Hematopoietic multipotent progenitor cell treated with erythropoietin and hydrocortisone succinate and interleukin-3 and kit ligand, for 4 days (in vitro differentiated cells): ENCODE measurements around the gene COLEC12.

Experiments
- DNase-seq: peaks from one replicate; pipeline ENCODE4 v3.0.0-alpha.2; 2015

Gene COLEC12

DNA sequence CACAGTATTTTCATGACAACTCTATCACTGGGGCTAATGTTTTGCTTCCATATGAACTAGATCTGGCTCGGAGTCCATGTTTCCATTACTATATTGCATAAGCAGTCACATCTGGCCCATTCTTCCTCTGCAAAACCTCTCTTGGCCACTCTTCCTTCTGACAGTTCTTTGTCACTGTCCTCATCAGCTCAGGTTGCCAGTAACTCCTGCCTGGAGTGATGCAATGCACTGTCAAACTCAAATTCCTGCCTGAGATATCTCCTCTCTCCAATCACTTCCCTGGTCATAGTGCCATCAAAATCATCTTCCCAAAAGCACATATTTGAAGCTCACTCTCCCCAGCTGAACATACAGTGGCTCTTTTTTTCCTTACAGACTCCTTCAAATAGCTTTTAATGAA, 66.1 kb downstream of the COLEC12 start:
- DNase-seq, result peak; percentile 18

DNA sequence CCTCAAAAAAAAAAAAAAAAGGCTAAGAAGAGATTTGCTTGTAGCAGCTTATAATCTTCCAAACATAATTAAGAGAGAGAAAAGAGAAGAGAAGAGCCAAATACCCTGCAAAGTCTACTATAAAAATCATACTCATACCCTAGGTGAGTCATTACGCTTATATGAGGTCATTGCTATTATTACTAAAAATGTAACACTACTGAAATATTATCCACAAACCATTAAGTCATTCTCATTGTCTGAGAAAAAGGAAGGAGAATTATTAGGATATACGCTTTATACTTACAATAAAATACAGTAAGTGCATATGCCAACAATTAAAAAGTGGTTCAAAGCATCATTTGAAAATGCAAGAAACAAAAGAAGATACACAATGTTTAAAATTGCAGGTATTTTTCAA, 66.5 kb downstream of the COLEC12 start:
- DNase-seq, result no peak

DNA sequence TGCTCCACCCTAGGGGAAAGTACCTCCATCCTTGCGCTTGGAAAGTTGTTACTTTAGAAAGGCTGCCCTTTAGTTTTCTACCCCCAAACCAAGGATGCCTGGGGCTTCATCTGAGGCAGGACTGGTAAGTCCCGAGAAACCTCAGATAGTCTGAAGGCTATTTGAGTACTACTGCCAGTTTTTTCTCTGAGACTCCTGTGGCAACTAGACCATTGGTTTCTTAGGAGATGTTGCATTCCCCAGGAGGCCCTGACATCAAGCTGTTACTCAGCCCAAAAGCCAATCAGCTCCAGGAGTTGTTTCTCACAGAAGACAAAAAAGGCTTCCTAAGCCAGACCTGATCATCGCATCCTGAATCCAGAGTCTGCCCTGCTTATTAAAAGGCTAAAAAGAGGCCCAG, 67.2 kb downstream of the COLEC12 start:
- no peak for DNase-seq

DNA sequence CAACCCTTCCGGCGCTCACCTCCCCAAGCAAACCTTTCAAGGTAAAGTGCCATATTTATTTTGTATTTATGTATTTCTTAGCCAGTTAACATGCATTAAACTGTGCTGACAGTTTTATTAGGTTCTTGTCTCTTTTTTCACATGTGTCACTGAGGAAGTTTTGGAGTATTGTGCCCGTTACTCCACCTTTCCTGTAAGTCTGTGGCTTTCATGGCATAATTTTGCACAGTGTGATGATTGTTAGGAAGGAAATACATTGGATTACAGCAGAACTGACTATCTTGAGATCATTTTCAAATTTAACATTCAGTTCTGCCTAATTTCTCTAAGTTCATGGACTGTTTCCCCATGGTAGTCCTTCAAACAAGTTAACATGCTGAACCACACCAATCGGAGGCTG, 67.7 kb downstream of the COLEC12 start:
- DNase-seq, result no peak

DNA sequence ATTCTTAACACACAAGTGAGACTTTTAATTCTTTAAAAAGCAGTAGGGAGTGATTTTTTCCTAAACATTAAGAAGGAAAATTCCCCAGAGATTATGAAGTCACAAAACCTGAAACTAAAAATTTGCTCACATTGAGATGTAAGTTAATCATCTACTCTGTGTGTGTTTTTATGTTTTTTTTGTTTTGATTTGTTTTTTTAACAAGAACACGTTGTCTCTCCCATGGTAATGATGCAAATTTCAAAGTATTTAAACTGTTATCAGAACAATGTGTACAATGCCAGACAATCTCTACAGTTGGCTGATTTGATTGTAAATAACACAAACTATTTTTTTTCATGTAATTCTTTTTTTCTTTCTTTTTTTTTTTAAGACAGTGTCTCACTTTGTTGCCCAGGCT, 71.5 kb downstream of the COLEC12 start:
- no peak for DNase-seq

DNA sequence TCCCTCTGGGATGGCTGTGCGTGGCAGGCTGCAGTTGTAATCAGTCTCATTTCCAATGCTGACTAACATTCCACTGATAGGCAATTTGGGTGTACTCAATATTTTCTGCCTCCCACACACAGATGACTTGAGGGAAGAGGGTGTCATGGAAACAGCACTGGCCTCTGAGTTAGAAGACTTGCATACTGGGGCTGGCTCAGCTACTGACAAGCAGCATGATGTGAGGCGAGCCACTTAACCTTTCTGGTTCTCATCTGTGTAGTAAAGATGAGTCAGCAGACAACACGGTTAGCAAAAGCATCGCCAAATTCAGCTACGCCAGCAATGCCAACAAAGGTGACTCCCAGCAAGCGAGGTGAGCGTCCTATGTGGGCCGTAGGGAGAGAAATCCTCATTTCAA, 73.5 kb downstream of the COLEC12 start:
- no peak for DNase-seq

DNA sequence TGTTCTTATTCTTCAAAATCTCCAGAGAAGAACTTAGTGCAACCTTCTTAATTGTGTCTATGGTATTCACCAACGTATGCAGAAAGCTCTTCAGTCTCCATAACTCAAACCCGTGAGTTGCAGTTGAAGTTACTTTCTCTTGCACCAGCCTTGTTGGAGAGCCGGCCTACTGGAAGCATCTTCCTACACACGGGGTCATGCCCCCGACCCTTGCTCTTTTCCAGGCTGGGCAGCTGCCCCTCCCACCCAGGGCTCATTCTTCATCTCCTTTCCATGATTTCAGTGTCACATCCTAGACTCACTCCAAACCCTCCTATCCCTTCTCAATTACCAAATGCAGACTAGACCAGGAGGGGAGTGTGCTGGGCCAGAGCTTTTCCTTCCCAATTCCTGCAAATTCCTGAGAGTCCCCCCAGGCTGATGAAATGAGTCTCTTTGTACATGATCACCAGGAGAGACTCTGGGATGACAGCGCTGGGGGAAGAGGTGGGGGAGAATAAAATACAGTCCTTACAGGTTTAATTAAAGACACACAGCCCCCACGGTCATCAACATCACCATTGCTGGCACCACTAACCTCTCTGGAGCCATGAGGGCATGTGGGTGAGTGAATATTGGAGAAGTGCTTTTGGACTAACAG, 75.3 kb downstream of the COLEC12 start:
- DNase-seq, result no peak

DNA sequence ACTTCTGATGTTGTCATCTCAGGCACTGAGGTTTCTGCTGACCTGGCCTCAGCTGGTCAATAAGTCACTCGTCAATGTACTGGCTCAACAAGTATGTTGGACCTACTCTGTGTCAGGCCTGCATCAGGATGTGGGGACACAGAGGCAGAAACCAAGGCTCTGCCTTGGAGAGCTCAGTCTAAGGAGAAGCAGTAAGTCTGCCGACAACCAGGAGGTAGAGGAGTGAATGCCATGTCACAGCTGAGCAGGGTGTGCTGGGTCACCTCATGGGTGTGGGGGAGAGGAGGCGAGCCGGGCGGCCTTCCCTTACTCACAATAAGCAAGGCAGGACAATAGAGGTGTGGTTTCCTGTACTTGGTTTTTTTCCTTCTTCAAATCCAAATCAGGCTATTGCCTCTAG, 75.8 kb downstream of the COLEC12 start:
- DNase-seq, result no peak

DNA sequence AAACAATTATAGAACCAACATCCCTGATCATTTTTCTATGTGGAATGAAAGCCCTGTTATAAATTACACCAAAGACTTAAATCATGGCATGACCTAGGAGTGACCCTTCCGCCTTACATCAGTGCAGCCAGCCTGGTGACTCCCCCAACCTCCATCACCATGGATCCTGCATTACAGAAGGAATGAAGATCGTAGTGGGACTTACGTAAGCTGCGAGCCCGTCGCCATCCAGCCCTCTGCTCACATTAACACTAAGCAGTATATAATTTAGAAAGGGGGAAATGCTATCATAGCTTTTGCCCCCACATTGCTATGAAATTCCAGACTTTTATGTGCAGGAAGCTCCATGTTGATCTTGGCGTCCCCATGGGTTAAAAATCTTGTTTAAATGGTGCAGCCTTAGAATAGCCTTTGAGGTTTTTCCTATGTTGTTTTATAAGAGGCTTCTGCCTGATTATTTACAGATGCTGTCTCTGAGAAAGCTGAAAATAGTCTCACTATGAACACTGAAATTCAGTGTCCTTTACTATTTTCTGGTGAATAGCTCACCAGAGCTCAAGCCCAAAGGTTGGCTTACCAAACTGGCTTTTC, 76.3 kb downstream of the COLEC12 start:
- no peak for DNase-seq

DNA sequence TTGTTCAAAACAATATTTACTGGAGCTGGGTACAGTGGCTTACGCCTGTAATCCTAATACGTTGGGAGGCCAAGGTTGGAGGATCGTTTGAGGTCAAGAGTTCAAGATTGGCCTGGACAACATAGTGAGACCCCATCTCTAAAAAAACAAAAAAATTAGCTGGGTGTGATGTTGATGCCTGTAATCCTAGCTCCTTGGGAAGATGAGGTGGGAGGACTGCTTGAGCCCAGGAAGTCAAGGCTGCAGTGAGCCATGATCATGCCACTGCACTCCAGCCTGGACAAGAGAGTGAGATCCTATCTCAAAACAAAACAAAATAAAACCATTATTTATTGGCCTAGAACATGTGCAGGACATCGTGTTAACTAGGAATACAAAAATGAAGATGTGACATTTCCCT, 77.5 kb downstream of the COLEC12 start:
- DNase-seq, result no peak

DNA sequence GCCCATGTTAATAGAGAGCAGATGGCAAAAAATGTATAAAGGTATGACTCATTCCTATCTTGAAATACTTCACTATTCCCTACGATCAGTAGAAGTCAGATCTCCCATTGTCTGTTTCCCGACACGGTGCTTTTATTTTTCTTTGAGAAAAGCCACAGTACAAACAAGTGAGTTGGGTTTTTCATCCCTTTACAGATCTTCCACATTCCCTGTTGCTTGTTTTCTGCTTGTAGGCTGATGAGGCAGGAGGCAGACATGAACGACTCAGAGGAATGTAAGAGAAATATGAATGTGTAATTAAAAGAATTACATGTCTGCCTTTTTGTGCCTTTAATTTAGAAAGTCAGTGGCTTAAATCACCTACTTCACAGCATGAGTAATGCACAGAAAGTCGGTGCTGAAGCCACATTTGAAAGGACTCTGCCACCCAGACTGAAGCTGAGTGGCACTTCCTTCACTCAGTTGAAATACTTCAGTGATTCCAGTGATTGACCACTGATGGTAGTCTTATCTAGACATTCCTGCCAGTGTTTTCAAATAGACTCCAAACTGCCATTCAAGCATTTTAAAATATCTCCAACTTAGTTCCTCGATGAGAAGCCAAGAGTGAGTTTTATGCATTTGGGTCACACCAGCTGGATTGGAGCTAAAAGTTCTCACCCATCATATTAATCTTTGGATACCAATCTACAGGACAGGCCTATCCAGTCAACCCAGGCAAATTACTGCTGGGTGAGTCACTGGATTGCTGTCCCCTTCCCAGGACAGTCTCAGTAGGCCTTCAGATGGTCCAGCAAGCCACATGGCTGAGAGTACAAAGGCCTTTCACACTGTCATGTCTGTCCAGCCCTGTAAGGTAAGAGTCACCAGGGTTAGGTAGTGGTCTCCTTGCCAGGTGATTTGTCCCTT, 79.0 kb downstream of the COLEC12 start:
- DNase-seq, result no peak

DNA sequence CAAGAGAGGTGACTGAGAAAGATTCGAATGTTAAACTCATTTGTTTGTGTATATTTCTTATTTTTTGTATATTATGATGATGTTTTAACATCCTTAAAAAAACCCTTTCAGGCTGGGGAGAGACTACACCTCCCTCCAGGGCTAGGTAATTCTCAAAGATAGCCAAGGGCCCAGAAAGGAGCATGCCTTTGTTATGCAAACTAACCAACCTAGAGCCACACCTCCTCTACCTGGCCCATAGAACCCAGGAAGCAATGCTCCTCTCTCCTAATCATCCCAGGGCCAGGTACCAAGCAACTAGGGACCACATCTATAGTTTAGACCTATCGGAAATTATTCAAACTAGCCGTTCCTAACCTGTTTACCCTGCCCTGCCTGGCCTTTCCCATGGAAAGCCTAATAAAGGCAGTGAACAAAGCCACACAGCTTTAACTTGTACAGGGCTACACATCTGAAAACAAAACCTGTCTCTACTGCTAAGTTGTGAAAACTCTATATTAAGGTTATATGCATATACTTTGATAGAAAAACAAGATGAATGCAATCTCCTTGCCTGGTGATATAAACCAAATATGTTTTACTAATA, 79.7 kb downstream of the COLEC12 start:
- DNase-seq, result no peak

DNA sequence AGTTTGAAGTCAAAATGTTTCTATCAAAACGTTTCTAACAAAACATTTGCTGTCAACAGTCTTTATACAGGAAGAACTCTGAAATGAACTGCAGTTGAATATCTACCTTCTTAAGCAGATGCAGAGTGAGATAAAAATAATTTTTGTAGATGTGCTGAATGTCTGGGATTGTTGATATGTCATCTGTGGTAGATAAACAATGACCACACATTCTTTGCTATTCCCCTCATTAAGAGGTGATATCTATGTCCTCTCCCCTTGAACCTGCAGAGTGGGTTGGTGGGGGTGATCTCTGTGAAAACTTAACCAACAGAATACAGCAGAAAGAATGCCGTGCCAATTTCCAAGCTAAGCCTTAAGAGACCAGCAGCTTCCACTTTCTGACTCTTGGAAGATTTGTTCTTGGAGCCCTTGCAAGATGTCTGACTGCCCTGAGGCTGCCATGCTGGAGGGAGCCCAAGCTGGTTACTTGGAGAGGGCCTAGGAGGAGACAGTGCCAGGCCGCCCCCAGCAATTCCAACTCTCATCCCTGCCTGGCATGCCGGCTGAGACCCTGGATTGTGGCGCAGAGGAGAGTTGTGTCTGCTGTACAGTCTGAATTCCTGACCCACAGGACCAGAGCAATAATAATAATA, 80.8 kb downstream of the COLEC12 start:
- peak; percentile 26 for DNase-seq

DNA sequence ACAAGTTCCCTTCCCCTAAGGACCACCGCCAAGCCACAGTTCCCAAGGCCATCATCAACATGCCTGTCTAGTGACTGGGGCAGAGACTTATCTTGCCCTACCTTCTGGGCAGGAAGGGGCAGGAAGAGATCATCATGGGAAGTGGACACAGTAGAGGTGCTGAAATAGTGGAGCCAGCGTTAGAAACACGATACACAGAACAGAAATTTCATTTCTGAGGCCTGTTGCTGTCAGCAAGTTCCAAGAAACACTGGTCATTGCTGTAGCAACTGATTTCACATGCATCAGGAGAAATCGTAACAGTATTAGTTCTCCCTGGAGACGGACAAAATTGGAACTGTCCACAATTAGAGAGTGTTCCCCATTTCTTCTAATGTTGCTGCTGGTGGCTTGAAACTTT, 83.0 kb downstream of the COLEC12 start:
- peak; percentile 64 for DNase-seq

DNA sequence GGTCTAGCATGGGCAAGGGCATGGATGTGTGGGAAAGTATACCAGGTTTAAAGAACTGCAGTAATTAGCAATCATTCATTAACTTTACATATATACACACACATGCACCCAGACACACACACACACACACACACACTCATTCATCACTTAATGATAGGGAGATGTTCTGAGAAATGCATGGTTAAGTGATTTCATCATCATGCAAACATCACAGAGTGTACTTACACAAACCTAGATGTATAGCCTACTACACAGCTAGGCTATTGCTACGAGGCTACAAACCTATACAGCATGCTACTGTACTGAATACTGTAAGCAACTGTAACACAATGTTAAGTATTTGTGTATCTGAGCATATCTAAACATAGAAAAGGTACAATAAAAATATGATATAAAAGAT, 83.6 kb downstream of the COLEC12 start:
- DNase-seq, result no peak

DNA sequence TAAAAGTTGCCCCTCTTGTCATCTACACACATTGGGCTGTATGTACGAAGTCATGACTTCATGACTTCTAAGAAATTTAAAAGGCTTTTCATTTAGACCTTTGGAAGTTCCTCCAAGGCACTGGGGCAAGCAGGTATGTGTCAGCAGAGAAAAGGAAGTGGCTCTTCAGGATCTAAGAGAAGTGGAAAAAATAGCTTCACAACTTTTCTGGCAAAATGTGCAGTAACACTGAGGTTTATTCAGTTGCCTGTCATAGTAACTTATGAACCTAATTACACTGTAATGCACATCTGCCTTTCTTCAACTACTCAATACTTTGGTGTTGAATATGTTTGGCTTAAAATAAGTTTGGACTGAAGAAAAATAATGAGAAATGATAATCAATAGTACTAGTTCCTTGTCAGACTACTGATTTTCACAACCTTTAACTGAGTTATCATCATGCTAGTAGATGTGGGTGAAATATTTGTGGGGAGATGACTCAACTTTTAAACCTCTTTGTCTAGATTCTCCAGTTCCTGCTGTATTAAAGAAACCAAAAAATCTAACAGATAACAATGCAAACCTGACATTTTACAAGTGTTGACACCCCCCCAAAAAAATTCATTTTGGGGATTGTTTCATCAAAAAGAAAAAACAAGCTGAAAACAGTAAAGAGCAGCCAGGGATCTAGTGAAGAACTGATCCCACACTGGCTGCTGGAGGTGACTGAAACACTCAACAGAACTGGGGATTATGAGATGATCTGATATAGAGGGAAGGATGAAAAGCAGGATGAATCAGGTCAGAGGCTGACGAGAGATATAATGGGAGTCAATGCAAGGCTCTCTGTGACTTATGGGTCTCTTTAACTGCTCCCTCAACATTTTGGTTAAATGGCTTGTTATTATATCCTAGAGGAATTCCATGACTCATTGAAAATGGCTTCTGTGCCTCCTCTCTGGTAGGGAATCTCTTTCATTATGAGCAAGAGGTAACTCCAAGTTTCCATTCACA, 84.6 kb downstream of the COLEC12 start:
- DNase-seq, result no peak

DNA sequence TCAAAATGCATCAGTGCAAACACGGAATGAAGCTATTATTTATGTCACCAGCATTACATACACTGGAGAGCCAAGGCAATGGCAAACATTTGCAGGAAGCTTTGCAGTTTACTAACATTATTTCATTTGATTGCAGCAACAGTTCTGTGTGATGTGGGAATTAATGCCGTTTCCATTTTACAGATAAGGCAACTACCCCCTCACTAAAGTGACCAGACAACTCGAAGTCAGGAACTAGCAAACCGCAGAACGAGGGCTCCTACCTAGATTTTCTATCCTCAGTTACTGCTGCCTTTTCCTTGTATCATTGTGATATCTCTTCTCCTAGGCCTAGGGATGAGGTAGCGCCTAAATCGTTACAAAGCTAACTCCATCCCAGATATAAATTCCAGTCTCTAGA, 85.5 kb downstream of the COLEC12 start:
- DNase-seq, result no peak

DNA sequence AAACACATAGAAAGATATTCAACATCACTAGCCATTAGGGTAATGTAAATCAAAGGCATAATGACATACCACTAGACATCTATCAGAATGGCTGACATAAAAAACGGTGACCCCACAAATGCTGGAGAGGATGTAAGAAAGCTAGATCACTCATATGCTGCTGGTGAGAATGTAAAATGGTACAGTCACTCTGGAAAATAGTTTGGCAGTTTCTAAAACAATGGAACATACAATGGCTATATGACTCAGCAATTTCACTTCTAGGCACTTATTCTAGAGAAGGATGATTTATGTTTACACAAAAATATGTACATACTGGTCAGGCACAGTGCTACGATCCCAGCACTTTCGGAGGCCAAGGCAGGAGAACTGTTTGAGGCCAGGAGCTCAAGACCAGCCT, 87.3 kb downstream of the COLEC12 start:
- peak; percentile 20 for DNase-seq

DNA sequence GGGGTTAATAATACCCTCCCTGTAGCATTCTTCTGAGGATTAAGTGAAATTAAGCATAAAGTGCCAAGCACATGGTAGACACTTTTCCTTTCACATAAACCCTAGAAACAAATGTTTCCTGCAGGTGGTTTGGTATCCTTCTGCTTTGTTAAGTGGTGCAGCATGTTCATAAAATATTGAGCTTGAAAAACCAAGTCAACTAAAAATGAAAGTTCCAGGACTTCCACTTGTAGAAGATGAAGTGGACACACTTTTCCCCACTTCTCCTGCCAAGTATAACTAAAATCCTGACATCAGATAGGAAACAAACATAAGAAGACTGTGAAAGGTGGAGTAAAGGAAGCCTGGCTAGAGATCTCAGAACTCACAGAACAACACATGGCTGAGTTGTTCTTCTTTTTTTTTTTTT, 90.5 kb downstream of the COLEC12 start:
- DNase-seq, result no peak

DNA sequence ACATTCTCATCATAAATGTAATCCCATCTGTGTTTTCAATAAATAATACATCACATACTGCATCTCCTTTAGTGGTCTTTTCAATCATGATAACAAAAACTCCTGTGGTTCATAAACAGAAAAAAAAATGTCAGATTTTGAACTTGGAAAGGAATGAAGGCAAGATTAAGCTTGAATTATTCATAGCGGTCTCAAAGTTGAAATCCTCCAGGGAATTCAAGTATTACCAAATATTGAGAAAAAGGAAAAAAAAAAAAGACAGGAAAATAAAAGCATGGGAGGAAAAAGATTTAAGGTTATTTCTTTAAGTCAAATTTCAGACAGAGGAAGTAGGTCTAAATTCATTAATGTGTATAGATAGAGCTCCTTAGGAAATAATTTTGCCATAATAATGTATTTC, 92.1 kb downstream of the COLEC12 start:
- no peak for DNase-seq

DNA sequence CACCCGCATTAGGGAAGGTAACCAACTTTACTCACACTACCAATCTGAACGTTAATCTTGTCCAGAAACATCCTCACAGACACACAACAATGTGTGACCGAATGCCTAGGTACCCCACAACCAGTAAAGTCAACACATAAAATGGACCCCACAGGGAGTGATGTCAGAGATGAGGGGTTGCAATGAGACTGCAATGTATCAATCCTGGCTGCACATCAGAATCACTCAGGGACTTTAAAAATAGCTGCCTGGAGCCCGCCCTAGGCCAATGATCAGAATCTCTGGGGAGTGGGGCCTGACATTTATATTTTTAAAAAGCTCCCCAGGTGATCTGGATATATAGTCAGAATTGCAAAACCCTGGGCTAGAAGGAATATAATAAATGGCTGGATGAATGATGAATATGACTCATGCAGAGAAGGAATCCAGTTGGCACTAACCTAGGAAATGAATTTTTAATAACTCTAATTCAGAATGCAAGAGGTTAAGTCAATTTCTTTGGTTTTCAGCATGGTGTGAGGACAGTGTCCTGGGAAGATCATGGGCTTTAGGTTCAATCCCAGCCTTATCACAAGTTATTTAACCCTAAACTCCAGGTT, 92.8 kb downstream of the COLEC12 start:
- no peak for DNase-seq

DNA sequence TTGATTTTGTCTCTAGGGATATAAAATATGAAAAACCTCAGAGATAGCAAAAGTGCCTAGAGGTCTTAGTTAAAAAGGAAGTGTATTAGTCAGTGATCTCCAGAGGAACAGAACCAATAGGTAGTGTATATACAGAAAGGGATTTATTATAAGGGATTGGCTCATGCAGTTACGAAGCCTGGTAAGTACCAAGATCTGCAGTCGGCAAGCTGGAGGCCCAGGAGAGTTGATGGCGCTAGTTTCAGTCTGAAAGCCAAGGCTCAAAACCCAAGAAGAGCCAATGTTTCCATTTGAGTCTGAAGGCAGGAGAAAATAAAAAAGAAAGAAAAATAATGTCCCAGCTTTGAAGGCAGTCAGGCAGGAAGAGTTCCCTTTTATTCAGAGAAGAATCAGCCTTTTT, 93.3 kb downstream of the COLEC12 start:
- no peak for DNase-seq
